ENCODE data around the gene MAML2. TPM values are rescaled to one million over a fixed set of nuclear protein-coding genes. Genes with fewer than 3 reads are reported as not detected.

MAML2 gene
- total and polyA plus RNA-seq, 4 donors, result 3.8 to 41.8 (median 13.7) TPM

- H3K36me3 ChIP-seq (ENCODE audit: control insufficient read depth in 4 of 4, insufficient read depth in 4 of 4, low read length in 4 of 4), result no peaks in the 10 kb centered on the region
- H3K4me3 ChIP-seq, result no peak overlapping the region
- peak overlapping the region in 1 of 2 donors; percentile 14 for H3K9ac ChIP-seq (ENCODE audit: insufficient read depth in 1 of 2, low read length in 2 of 2)
- H3K27ac ChIP-seq (ENCODE audit: low read depth in 1 of 2, low read length in 1 of 2), result peak overlapping the region; percentile 45 to 79
- H3K9me3 ChIP-seq (ENCODE audit: control insufficient read depth in 4 of 4, insufficient read depth in 3 of 4, low read length in 3 of 4), result no peaks in the 10 kb centered on the region
- no peak for TF ChIP-seq CTCF (IDR thresholded peaks at IDR 0.05; ENCODE audit: control extremely low read depth, extremely low read depth)
- ATAC-seq (ENCODE audit: insufficient read depth, low FRiP score) (peak; percentile 54), DNase-seq (peak in 2 of 3 donors; percentile 81 to 83)
- 38 to 45% methylated on average over 5 of the region's 5 CpGs for WGBS, 2 donors
- H3K27me3 ChIP-seq (ENCODE audit: control insufficient read depth in 3 of 3, insufficient read depth in 3 of 3, low read length in 2 of 3), result no peaks in the 10 kb centered on the region
- H3K4me1 ChIP-seq (ENCODE audit: control insufficient read depth in 5 of 5, insufficient read depth in 5 of 5, low read length in 5 of 5), result peaks cover 8 to 41% (median 14%) of the 10 kb centered on the region in 5 donors
Measured at GRCh38 chr11:96207459-96208449, 135.2 kb downstream of the MAML2 start.

GRCh38 chr11:96206955-96207354 is 136.0 kb downstream of the MAML2 start:
- H3K4me1 ChIP-seq (ENCODE audit: control insufficient read depth in 5 of 5, insufficient read depth in 5 of 5, low read length in 5 of 5), result peaks cover 7 to 33% (median 8%) of the 10 kb centered on the region in 5 donors
- H3K9ac ChIP-seq (ENCODE audit: insufficient read depth in 1 of 2, low read length in 2 of 2), result no peak overlapping the region
- WGBS, 2 donors, result 85 to 89% methylated on average over 2 of the region's 2 CpGs
- ATAC-seq (ENCODE audit: insufficient read depth, low FRiP score) (no peak), DNase-seq (no peak)
- no peak for TF ChIP-seq CTCF (IDR thresholded peaks at IDR 0.05; ENCODE audit: control extremely low read depth, extremely low read depth)
- H3K36me3 ChIP-seq (ENCODE audit: control insufficient read depth in 4 of 4, insufficient read depth in 4 of 4, low read length in 4 of 4), result no peaks in the 10 kb centered on the region
- H3K4me3 ChIP-seq, result no peak overlapping the region
- no peaks in the 10 kb centered on the region for H3K27me3 ChIP-seq (ENCODE audit: control insufficient read depth in 3 of 3, insufficient read depth in 3 of 3, low read length in 2 of 3)
- H3K9me3 ChIP-seq (ENCODE audit: control insufficient read depth in 4 of 4, insufficient read depth in 3 of 4, low read length in 3 of 4), result no peaks in the 10 kb centered on the region
- no peak overlapping the region for H3K27ac ChIP-seq (ENCODE audit: low read depth in 1 of 2, low read length in 1 of 2)

GRCh38 chr11:96205460-96205809 is 137.6 kb downstream of the MAML2 start:
- Histone ChIP-seq H3K36me3 (ENCODE audit: control insufficient read depth in 4 of 4, insufficient read depth in 4 of 4, low read length in 4 of 4) (no peaks in the 10 kb centered on the region), H3K9ac (ENCODE audit: insufficient read depth in 1 of 2, low read length in 2 of 2) (no peak overlapping the region), H3K27ac (ENCODE audit: low read depth in 1 of 2, low read length in 1 of 2) (no peak overlapping the region), H3K27me3 (ENCODE audit: control insufficient read depth in 3 of 3, insufficient read depth in 3 of 3, low read length in 2 of 3) (no peaks in the 10 kb centered on the region), H3K9me3 (ENCODE audit: control insufficient read depth in 4 of 4, insufficient read depth in 3 of 4, low read length in 3 of 4) (no peaks in the 10 kb centered on the region), H3K4me1 (ENCODE audit: control insufficient read depth in 5 of 5, insufficient read depth in 5 of 5, low read length in 5 of 5) (peaks cover 5 to 36% (median 8%) of the 10 kb centered on the region in 5 donors), H3K4me3 (no peak overlapping the region)
- DNase-seq (no peak), ATAC-seq (ENCODE audit: insufficient read depth, low FRiP score) (no peak)
- WGBS, 2 donors, result 78 to 87% methylated on average over 3 of the region's 3 CpGs
- TF ChIP-seq CTCF (IDR thresholded peaks at IDR 0.05; ENCODE audit: control extremely low read depth, extremely low read depth), result no peak
